ENCODE results near the gene FN1.

- TF ChIP-seq, protein P1, sequence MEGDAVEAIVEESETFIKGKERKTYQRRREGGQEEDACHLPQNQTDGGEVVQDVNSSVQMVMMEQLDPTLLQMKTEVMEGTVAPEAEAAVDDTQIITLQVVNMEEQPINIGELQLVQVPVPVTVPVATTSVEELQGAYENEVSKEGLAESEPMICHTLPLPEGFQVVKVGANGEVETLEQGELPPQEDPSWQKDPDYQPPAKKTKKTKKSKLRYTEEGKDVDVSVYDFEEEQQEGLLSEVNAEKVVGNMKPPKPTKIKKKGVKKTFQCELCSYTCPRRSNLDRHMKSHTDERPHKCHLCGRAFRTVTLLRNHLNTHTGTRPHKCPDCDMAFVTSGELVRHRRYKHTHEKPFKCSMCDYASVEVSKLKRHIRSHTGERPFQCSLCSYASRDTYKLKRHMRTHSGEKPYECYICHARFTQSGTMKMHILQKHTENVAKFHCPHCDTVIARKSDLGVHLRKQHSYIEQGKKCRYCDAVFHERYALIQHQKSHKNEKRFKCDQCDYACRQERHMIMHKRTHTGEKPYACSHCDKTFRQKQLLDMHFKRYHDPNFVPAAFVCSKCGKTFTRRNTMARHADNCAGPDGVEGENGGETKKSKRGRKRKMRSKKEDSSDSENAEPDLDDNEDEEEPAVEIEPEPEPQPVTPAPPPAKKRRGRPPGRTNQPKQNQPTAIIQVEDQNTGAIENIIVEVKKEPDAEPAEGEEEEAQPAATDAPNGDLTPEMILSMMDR (IDR thresholded peaks at IDR 0.05), result no peak
- TF ChIP-seq POLR2A (IDR thresholded peaks at IDR 0.05), result no peak
Observed at GRCh38 chr2:215383652-215384279, 52.1 kb downstream of the FN1 start.

Measured in thyroid gland (tissue), 4 donors.